BLaER1 (cell line): ENCODE measurements around the gene HDAC4.
A peak's percentile ranks its signal among the peaks of the same experiment; 100 is the strongest.
"Not testable (repeated sequence)": the region's sequence is repeated elsewhere in the genome, so short reads cannot be mapped to it uniquely, and the experiment has no call there.

Experiments
- H3K27ac ChIP-seq: shearing (Covaris generic); formaldehyde crosslinking; 2 replicates; pipeline ENCODE4 v1.8.1; 2022
- H3K27me3 ChIP-seq: shearing (Covaris generic); formaldehyde crosslinking; 2 replicates; pipeline ENCODE4 v1.8.1; 2022
- H3K36me3 ChIP-seq: shearing (Covaris generic); formaldehyde crosslinking; 2 replicates; pipeline ENCODE4 v1.8.1; 2022
- H3K4me1 ChIP-seq: shearing (Covaris generic); formaldehyde crosslinking; 2 replicates; pipeline ENCODE4 v1.8.1; 2022
- H3K4me2 ChIP-seq: shearing (Covaris generic); formaldehyde crosslinking; 2 replicates; pipeline ENCODE4 v1.8.1; 2022
- H3K4me3 ChIP-seq: shearing (Covaris generic); formaldehyde crosslinking; 2 replicates; pipeline ENCODE4 v1.8.1; 2022
- H3K9ac ChIP-seq: shearing (Covaris generic); formaldehyde crosslinking; 2 replicates; pipeline ENCODE4 v1.8.1; 2022
- H3K9me3 ChIP-seq: shearing (Covaris generic); formaldehyde crosslinking; 2 replicates; pipeline ENCODE4 v1.8.1; 2022
- H4K20me1 ChIP-seq: shearing (Covaris generic); formaldehyde crosslinking; 2 replicates; pipeline ENCODE4 v1.8.1; 2022
- Cebpa-rat ChIP-seq: shearing (Covaris generic); IDR thresholded peaks from 2 replicates; pipeline ENCODE4 v1.8.1; 2022

The HDAC4 gene

GRCh38 chr2:239288237-239288636, 112.6 kb downstream of the HDAC4 start:
- H3K9ac ChIP-seq: no peak overlapping the region
- no peak for TF ChIP-seq Cebpa-rat
- no peak overlapping the region for H3K4me3 ChIP-seq
- H3K4me2 ChIP-seq: no peak overlapping the region
- no peaks in the 10 kb centered on the region for H3K9me3 ChIP-seq
- no peaks in the 10 kb centered on the region for H3K27me3 ChIP-seq
- peaks cover 83% of the 10 kb centered on the region for H3K4me1 ChIP-seq
- H3K36me3 ChIP-seq: peaks cover 7% of the 10 kb centered on the region; the same call in 1 of the 2 replicates
- H3K27ac ChIP-seq: no peak overlapping the region
- peaks cover 98% of the 10 kb centered on the region for H4K20me1 ChIP-seq

GRCh38 chr2:239287461-239287860, 113.4 kb downstream of the HDAC4 start:
- Histone ChIP-seq H3K36me3 (peaks cover 15% of the 10 kb centered on the region), H3K9ac (no peak overlapping the region)
- no peak for TF ChIP-seq Cebpa-rat

DNA sequence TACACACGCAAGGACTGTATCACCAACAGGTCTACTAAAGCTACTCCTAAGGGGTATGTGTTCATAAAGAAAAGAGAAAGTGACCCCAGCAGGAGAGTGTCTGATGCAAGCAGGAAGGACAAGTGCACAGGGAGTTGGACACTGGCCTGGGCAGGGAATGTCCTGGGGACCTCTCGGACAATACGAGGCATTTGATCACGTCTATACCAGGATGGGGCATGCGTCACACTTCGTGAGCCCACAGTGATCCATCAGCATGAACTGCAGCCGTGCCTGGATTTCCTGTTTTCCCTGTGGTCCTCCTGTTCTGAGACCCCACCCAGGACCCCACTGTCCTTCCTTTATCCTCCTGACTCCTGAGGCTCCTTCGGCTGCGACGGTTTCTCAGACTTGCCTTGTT, 113.9 kb downstream of the HDAC4 start:
- peaks cover 17% of the 10 kb centered on the region for H3K36me3 ChIP-seq
- H3K4me1 ChIP-seq: peaks cover 70% of the 10 kb centered on the region
- no peak overlapping the region for H3K4me3 ChIP-seq
- H3K9me3 ChIP-seq: peaks cover 6% of the 10 kb centered on the region; the same call in 1 of the 2 replicates
- peaks cover 94% of the 10 kb centered on the region for H4K20me1 ChIP-seq
- H3K27me3 ChIP-seq: no peaks in the 10 kb centered on the region
- no peak overlapping the region for H3K27ac ChIP-seq
- no peak for TF ChIP-seq Cebpa-rat
- H3K9ac ChIP-seq: no peak overlapping the region
- H3K4me2 ChIP-seq: 0 out of 2 replicates have a peak overlapping the region, but pooled peaks have one; percentile 1

More at GRCh38 chr2:239287461-239287860, 113.4 kb downstream of the HDAC4 start:
- Histone ChIP-seq H3K4me3 (no peak overlapping the region), H3K4me1 (peaks cover 75% of the 10 kb centered on the region), H3K4me2 (0 out of 2 replicates have a peak overlapping the region, but pooled peaks have one; percentile 1), H3K9me3 (peaks cover 2% of the 10 kb centered on the region; the same call in 1 of the 2 replicates), H3K27me3 (no peaks in the 10 kb centered on the region), H4K20me1 (peaks cover 98% of the 10 kb centered on the region), H3K27ac (no peak overlapping the region)

GRCh38 chr2:239285932-239286230, 114.9 kb downstream of the HDAC4 start:
- Histone ChIP-seq H3K4me2 (peak overlapping the region; percentile 84), H4K20me1 (peaks cover 84% of the 10 kb centered on the region), H3K9ac (no peak overlapping the region)

DNA sequence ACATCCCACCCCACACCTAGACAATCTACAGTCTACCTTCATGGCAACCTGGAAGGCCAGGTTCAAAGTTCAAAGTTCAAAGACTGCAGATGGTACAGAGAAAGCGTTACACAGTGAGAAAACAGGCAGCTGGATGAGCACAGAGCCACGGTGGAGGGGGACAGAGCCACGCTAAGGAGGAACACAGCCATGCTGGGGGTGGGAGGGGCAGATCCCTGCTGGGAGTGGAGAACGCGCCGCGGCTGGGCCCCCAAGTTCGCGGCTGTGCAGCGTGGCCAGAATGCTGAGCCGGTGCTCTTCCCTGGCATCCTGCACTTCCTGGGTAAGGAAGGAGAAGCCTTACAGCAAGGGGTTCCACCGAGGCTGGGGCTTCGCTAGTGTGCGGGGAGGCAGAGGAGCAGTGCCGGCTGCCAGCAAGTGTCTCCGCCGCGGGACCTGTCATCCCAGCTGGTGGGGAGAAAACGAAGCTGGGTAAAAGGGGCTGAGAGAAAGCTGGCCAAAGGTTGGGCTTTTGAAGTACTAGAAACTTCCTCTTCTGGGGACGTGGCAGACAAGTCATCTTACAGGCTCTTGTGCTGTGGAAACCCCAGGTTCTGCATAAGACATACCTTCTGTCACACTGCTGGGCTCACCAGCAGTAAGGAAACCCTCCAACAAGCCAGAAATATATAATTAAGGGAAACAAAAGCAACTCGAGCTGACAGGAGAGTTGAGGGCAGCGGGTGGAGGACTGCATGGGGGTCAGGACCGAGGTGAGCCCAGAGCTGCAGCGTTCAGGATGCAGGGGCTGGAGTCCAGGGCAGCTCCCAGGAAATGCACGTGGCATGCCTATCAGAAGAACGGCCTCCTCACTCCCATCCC, 115.5 kb downstream of the HDAC4 start:
- Histone ChIP-seq H3K4me2 (peak overlapping the region; percentile 84), H3K9ac (0 out of 2 replicates have a peak overlapping the region, but pooled peaks have one; percentile 34), H3K36me3 (peaks cover 17% of the 10 kb centered on the region), H4K20me1 (peaks cover 83% of the 10 kb centered on the region), H3K9me3 (peaks cover 6% of the 10 kb centered on the region; the same call in 1 of the 2 replicates), H3K27ac (0 out of 2 replicates have a peak overlapping the region, but pooled peaks have one; percentile 9), H3K4me3 (no peak overlapping the region), H3K27me3 (no peaks in the 10 kb centered on the region), H3K4me1 (peaks cover 58% of the 10 kb centered on the region)
- no peak for TF ChIP-seq Cebpa-rat

More at GRCh38 chr2:239285932-239286230, 114.9 kb downstream of the HDAC4 start:
- no peak overlapping the region for H3K4me3 ChIP-seq
- peaks cover 6% of the 10 kb centered on the region; the same call in 1 of the 2 replicates for H3K9me3 ChIP-seq
- H3K36me3 ChIP-seq: peaks cover 17% of the 10 kb centered on the region
- no peak for TF ChIP-seq Cebpa-rat
- peaks cover 59% of the 10 kb centered on the region for H3K4me1 ChIP-seq
- H3K27me3 ChIP-seq: no peaks in the 10 kb centered on the region
- H3K27ac ChIP-seq: no peak overlapping the region

GRCh38 chr2:239283961-239284795, 116.6 kb downstream of the HDAC4 start:
- Histone ChIP-seq H3K9me3 (peaks cover 6% of the 10 kb centered on the region; the same call in 1 of the 2 replicates), H3K27me3 (no peaks in the 10 kb centered on the region), H3K4me2 (peak overlapping the region; percentile 84), H3K36me3 (peaks cover 17% of the 10 kb centered on the region), H3K9ac (no peak overlapping the region), H3K4me1 (peaks cover 58% of the 10 kb centered on the region), H3K4me3 (no peak overlapping the region), H3K27ac (no peak overlapping the region), H4K20me1 (peaks cover 83% of the 10 kb centered on the region)
- TF ChIP-seq Cebpa-rat: no peak

- no peak overlapping the region for H3K9ac ChIP-seq
- H3K4me1 ChIP-seq: peaks cover 59% of the 10 kb centered on the region
- H4K20me1 ChIP-seq: peaks cover 84% of the 10 kb centered on the region
- no peak overlapping the region for H3K27ac ChIP-seq
- H3K4me3 ChIP-seq: no peak overlapping the region
- peaks cover 6% of the 10 kb centered on the region; the same call in 1 of the 2 replicates for H3K9me3 ChIP-seq
- H3K36me3 ChIP-seq: peaks cover 17% of the 10 kb centered on the region
- H3K27me3 ChIP-seq: no peaks in the 10 kb centered on the region
- no peak overlapping the region for H3K4me2 ChIP-seq
- TF ChIP-seq Cebpa-rat: no peak
Measured at GRCh38 chr2:239283288-239283945, 117.4 kb downstream of the HDAC4 start.

DNA sequence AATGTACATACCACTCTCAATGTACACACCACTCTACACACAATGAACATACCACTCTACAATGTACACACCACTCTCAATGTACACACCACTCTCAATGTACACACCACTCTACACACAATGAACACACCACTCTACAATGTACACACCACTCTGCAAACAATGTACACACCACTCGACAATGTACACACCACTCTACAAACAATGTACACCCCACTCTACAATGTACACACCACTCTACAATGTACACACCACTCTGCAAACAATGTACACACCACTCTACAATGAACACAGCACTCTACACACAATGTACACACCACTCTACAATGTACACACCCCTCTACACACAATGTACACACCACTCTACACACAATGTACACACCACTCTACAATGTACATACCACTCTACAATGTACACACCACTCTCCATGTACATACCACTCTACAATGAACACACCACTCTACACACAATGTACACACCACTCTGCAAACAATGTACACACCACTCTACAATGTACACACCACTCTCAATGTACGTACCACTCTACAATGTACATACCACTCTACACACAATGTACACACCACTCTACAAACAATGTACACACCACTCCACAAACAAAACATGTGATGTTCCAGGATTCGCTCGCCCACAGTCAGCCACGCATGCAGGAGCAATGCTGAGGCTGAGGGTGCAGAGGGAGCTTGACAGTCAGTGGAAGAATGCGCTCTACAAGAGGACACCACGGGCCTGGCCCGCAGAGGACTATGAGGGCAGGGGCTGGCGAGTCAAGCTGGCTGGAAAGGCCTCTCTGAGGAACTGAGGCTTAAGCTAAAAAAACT, 118.2 kb downstream of the HDAC4 start:
- H3K4me2 ChIP-seq: no peak overlapping the region
- peaks cover 6% of the 10 kb centered on the region; the same call in 1 of the 2 replicates for H3K9me3 ChIP-seq
- H3K4me3 ChIP-seq: no peak overlapping the region
- no peak overlapping the region for H3K9ac ChIP-seq
- no peak overlapping the region for H3K27ac ChIP-seq
- no peak for TF ChIP-seq Cebpa-rat
- H3K4me1 ChIP-seq: peaks cover 66% of the 10 kb centered on the region
- no peaks in the 10 kb centered on the region for H3K27me3 ChIP-seq
- H4K20me1 ChIP-seq: peaks cover 85% of the 10 kb centered on the region
- H3K36me3 ChIP-seq: peaks cover 17% of the 10 kb centered on the region

DNA sequence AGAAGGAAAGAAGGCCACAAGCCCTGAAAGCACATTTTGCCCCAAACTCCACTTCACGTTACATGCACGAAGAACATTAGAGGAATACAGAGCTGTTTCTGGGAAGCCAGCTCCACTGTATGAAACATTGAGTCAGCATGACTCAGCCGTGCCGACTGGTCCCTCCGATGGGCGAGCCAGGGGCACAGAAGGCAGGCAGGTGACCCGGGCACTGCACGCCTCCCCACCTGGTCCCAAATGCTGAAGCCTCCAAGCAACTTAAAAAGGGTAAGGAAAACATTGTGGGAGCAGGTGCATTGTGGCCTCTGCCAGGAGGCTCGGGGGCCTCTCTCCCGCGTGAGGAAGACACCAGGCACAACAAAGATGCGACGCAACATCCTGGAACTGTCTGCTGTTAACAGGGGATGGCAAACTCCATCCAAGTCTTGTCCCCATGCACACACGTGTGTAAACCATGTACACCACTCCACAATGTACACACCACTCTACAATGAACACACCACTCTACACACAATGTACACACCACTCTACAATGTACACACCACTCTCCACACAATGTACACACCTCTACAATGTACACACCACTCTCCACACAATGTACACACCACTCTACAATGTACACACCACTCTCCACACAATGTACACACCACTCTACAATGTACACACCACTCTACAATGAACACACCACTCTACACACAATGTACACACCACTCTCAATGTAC, 120.4 kb downstream of the HDAC4 start:
- H3K4me3 ChIP-seq, H3K27me3 ChIP-seq, H3K9me3 ChIP-seq, H3K9ac ChIP-seq: not testable (repeated sequence)
- H3K4me1 ChIP-seq: peaks cover 69% of the 10 kb centered on the region
- H3K36me3 ChIP-seq: peaks cover 17% of the 10 kb centered on the region
- peak overlapping the region; percentile 22; the same call in 1 of the 2 replicates for H3K27ac ChIP-seq
- H4K20me1 ChIP-seq: peaks cover 85% of the 10 kb centered on the region
- peak overlapping the region; percentile 77 for H3K4me2 ChIP-seq
